ENCODE results near the gene AQP2. TPM values are rescaled to one million over a fixed set of nuclear protein-coding genes. Genes with fewer than 3 reads are reported as not detected.

Gene AQP2
- total RNA-seq, 3 donors from 2014 or later (not counting 1 experiment from before 2014, with no cell fraction given): not detected

DNA sequence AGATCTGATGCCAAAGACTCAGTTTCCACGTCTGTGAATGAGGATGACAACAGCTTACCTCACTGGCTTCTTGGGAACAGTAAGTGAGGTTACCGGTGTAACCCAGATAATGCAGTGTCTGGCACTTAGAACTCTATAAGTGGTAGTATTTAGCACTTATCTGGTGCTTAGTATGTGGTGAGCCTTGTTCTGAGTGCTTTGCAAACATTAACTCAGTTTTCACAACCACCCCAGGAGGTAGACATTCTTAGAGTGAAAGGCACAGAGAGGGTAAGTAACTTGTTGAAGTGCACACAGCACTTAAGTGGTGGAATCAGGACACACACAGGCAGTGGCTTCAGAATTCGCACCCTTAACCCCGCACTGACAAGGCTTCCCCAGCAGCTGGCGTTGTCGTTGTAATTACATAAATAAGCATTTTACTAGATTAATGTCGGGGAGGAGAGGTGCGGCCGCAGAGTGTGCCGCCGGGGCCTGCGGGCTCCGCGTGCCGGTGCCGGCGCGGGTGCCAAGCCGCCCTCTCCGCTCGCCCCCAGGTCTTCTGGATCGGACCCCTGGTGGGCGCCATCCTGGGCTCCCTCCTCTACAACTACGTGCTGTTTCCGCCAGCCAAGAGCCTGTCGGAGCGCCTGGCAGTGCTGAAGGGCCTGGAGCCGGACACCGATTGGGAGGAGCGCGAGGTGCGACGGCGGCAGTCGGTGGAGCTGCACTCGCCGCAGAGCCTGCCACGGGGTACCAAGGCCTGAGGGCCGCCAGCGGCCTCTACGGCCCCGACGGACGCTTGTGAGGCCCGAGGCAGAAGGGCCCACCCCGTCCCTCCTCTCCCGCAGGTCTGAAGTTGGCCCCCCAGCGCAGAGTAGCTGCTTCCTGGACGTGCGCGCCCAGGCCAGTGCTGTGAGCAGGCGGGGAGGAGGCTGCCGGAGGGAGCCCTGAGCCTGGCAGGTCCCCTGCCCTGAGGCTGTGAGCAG is 4.6 kb downstream of the AQP2 start:
- DNase-seq (no peak), ATAC-seq (no peak)
- H3K36me3 ChIP-seq (ENCODE audit: control insufficient read depth, insufficient read depth, low read length): no peaks in the 10 kb centered on the region
- 17% methylated on average over 53 of the region's 53 CpGs for WGBS (ENCODE audit: insufficient coverage)
- no peak overlapping the region for H3K4me3 ChIP-seq (ENCODE audit: low read length)
- H3K27ac ChIP-seq (ENCODE audit: low read length): no peak overlapping the region
- intact Hi-C loops (cut with micrococcal nuclease): no loop called here
- Mint-ChIP-seq H3K9me3 (no peaks in the 10 kb centered on the region), H3K36me3 (no peaks in the 10 kb centered on the region), H3K27ac (no peak overlapping the region), H3K27me3 (ENCODE audit: low read depth in 2 of 2) (peaks cover 57 to 59% of the 10 kb centered on the region in 2 donors), H3K4me3 (no peak overlapping the region), H3K4me1 (peaks cover 0 to under 1% of the 10 kb centered on the region in 2 donors)
- no peaks in the 10 kb centered on the region for H3K9me3 ChIP-seq (ENCODE audit: control insufficient read depth, insufficient read depth, low read length)
- H3K27me3 ChIP-seq (ENCODE audit: control insufficient read depth, insufficient read depth, low read length): peaks cover 23% of the 10 kb centered on the region
- TF ChIP-seq, protein P1, sequence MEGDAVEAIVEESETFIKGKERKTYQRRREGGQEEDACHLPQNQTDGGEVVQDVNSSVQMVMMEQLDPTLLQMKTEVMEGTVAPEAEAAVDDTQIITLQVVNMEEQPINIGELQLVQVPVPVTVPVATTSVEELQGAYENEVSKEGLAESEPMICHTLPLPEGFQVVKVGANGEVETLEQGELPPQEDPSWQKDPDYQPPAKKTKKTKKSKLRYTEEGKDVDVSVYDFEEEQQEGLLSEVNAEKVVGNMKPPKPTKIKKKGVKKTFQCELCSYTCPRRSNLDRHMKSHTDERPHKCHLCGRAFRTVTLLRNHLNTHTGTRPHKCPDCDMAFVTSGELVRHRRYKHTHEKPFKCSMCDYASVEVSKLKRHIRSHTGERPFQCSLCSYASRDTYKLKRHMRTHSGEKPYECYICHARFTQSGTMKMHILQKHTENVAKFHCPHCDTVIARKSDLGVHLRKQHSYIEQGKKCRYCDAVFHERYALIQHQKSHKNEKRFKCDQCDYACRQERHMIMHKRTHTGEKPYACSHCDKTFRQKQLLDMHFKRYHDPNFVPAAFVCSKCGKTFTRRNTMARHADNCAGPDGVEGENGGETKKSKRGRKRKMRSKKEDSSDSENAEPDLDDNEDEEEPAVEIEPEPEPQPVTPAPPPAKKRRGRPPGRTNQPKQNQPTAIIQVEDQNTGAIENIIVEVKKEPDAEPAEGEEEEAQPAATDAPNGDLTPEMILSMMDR (IDR thresholded peaks at IDR 0.05): no peak
- no peaks in the 10 kb centered on the region for H3K4me1 ChIP-seq (ENCODE audit: control insufficient read depth, insufficient read depth, low read length)

DNA sequence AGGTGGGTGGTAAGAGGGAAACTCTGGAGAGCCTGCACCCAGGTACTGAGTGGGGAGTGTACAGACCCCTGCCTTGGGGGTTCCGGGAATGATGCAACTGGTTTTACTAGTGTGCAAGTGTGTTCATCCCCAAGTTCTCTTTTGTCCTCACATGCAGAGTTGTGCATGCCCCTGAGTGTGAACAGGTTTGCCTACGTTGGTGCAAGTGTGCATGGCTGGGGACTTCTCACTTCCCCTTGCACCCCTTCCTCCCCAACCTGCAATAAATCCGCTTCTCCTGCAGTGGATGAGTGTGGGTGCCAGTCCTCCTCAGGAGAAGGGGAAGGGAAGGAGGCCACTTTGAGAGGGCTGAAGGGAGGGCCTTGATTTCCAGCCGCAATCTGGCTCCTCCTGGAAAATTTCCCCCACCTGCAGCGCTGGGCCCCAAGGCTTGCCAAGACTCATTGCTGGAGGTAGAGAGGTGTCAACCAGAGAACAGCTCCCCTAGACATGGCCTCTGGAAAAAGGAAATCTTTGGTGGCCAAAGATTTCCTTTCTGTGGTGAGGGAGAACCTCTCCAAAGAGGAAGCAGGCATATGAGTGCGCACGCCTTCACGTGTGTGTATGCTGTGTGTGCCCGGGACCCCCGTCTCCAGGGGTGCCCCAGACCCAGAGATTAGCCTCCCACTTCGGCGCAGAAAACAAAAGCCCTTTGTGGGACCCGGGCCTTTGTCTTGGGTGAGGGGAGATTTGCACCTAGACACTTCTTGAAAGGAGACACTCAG is 5.5 kb downstream of the AQP2 start:
- DNase-seq: no peak
- TF ChIP-seq, protein P1 (IDR thresholded peaks at IDR 0.05): no peak
- H3K27ac Mint-ChIP-seq: no peak overlapping the region
- H3K27me3 Mint-ChIP-seq (ENCODE audit: low read depth in 2 of 2): peaks cover 56 to 68% of the 10 kb centered on the region in 2 donors
- Histone ChIP-seq H3K27me3 (ENCODE audit: control insufficient read depth, insufficient read depth, low read length) (peaks cover 30% of the 10 kb centered on the region), H3K36me3 (ENCODE audit: control insufficient read depth, insufficient read depth, low read length) (no peaks in the 10 kb centered on the region), H3K4me3 (ENCODE audit: low read length) (no peak overlapping the region), H3K27ac (ENCODE audit: low read length) (no peak overlapping the region), H3K4me1 (ENCODE audit: control insufficient read depth, insufficient read depth, low read length) (peaks cover 4% of the 10 kb centered on the region), H3K9me3 (ENCODE audit: control insufficient read depth, insufficient read depth, low read length) (no peaks in the 10 kb centered on the region)
- ATAC-seq: no peak
- intact Hi-C loops (cut with micrococcal nuclease): no loop called here
- no peak overlapping the region for H3K4me3 Mint-ChIP-seq
- peaks cover 0 to 6% of the 10 kb centered on the region in 2 donors for H3K4me1 Mint-ChIP-seq
- H3K36me3 Mint-ChIP-seq: no peaks in the 10 kb centered on the region
- WGBS (ENCODE audit: insufficient coverage): 7% methylated on average over 10 of the region's 13 CpGs
- H3K9me3 Mint-ChIP-seq: no peaks in the 10 kb centered on the region

DNA sequence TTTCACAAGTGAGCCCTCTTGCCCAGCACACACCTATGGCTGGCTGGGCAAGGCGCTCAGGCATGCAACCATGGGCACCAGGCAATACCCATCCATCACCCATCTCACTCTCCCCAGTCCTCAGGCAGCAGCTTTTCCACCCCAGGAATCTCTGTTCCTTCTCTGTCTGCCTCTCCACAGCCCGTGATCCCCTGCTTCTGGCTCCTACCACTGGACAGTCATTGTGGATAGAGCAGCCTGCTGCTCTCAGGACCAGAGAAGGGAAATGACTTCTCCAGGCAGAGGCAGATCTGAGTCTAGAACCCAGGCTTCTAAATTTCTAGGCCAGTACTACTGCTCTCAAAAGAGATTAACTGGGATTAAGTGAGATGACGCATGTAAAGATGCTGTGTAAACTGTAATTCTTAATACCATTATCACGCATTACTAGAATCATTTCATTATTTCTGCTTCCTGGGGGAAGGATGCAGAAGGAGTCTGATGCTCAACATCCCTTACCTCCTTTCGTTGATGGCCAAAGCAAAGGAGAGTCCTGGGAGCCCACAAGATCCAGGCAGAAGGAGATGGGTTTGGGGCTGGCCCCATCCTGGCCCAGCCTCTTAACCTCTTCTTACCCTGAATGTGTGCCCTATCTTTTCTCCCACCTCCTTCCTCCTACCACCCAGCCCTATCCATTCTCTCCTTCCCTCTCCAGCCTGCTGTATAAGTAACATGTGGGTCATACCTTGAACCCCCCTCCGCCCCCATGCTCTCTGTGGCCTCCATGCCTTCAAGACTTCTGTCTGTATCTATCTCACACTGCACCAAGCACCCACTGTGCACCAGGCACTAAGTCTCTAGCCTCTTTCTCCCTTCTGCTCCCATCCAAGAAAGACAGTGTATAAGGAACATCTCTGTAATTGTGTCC is 6.4 kb downstream of the AQP2 start:
- H3K27ac Mint-ChIP-seq: no peak overlapping the region
- WGBS (ENCODE audit: insufficient coverage): 66% methylated on average over 5 of the region's 6 CpGs
- Histone ChIP-seq H3K4me1 (ENCODE audit: control insufficient read depth, insufficient read depth, low read length) (peaks cover 4% of the 10 kb centered on the region), H3K36me3 (ENCODE audit: control insufficient read depth, insufficient read depth, low read length) (no peaks in the 10 kb centered on the region), H3K27ac (ENCODE audit: low read length) (no peak overlapping the region), H3K9me3 (ENCODE audit: control insufficient read depth, insufficient read depth, low read length) (no peaks in the 10 kb centered on the region), H3K27me3 (ENCODE audit: control insufficient read depth, insufficient read depth, low read length) (peaks cover 30% of the 10 kb centered on the region), H3K4me3 (ENCODE audit: low read length) (no peak overlapping the region)
- no peaks in the 10 kb centered on the region for H3K9me3 Mint-ChIP-seq
- peaks cover 56 to 68% of the 10 kb centered on the region in 2 donors for H3K27me3 Mint-ChIP-seq (ENCODE audit: low read depth in 2 of 2)
- ATAC-seq: no peak
- peaks cover 0 to 6% of the 10 kb centered on the region in 2 donors for H3K4me1 Mint-ChIP-seq
- no peaks in the 10 kb centered on the region for H3K36me3 Mint-ChIP-seq
- no peak for DNase-seq
- intact Hi-C loops (cut with micrococcal nuclease): no loop called here
- TF ChIP-seq, protein P1 (IDR thresholded peaks at IDR 0.05): no peak
- no peak overlapping the region for H3K4me3 Mint-ChIP-seq
